H1 (cell line): Measurements from ENCODE around the gene PTPRF. TPM values are rescaled to one million over a fixed set of nuclear protein-coding genes. Genes with fewer than 3 reads are reported as not detected.

Experiments used
- CTCF ChIA-PET: fragments of 300-600 bp; sonication (Branson Sonifier 250); formaldehyde crosslinking; loops from one replicate; lab custom pipeline; 2021; ENCODE audit not compliant: partially characterized antibody; lab: Charles Lee
- POLR2A ChIA-PET: fragments of 300-600 bp; sonication (Branson Sonifier 250); formaldehyde crosslinking; loops from one replicate; lab custom pipeline; 2021; ENCODE audit warnings: inconsistent platforms; ENCODE audit not compliant: partially characterized antibody; lab: Charles Lee
- DNase-seq, 2 experiments: peaks; one replicate each; pipeline versions ENCODE4 v3.0.0 to v3.0.0-alpha.2; 2010 to 2022; ENCODE audit warnings: low spot score in 2 of 2, low read depth in 1 of 2, mixed read lengths in 1 of 2
- FAIRE-seq: peaks from 2 replicates; lab custom pipeline; 2011; peaks lifted over from hg19 to GRCh38; lab: Jason Lieb, UNC
- H2AFZ ChIP-seq: 2 replicates; pipeline ENCODE4 v1.8.1; 2012; ENCODE audit warnings: low read length, inconsistent platforms
- H2AK5ac ChIP-seq: 2 replicates; pipeline ENCODE4 v1.6.1; 2013; ENCODE audit warnings: low read depth, low read length
- H2BK120ac ChIP-seq: replicated peaks from 2 replicates; pipeline ENCODE3; 2013; ENCODE audit warnings: low read depth, low read length, inconsistent platforms
- H2BK12ac ChIP-seq: 2 replicates; pipeline ENCODE4 v1.6.1; 2013; ENCODE audit warnings: low read depth, low read length
- H2BK15ac ChIP-seq: 2 replicates; pipeline ENCODE4 v1.6.1; 2013; ENCODE audit warnings: low read length
- H2BK20ac ChIP-seq: 2 replicates; pipeline ENCODE4 v1.6.1; 2013; ENCODE audit warnings: low read length
- H2BK5ac ChIP-seq: 2 replicates; pipeline ENCODE4 v1.6.1; 2013; ENCODE audit warnings: low read depth, low read length
- H3K14ac ChIP-seq: 2 replicates; pipeline ENCODE4 v1.6.1; 2013; ENCODE audit warnings: inconsistent platforms; ENCODE audit not compliant: insufficient read length
- H3K18ac ChIP-seq: 2 replicates; pipeline ENCODE4 v1.6.1; 2013; ENCODE audit warnings: low read length; ENCODE audit errors: extremely low read depth
- H3K23ac ChIP-seq: 2 replicates; pipeline ENCODE4 v1.6.1; 2013; ENCODE audit warnings: inconsistent platforms; ENCODE audit not compliant: insufficient read length
- H3K23me2 ChIP-seq: 2 replicates; pipeline ENCODE4 v1.6.1; 2013; ENCODE audit warnings: low read depth, low read length
- H3K27ac ChIP-seq: 2 replicates; pipeline ENCODE4 v1.6.1; 2011; ENCODE audit warnings: low read depth, low read length, inconsistent platforms
- H3K27me3 ChIP-seq, 4 experiments: replicated peaks in 1 of 4; 1 replicate in 1 of 4; 2 replicates in 3 of 4; pipeline versions ENCODE4 v1.6.1 to v1.8.1; 2011 to 2013; ENCODE audit warnings: low read length in 3 of 4, mild to moderate bottlenecking in 3 of 4, inconsistent platforms in 2 of 4, mixed read lengths in 2 of 4, moderate library complexity in 1 of 4; ENCODE audit not compliant: control insufficient read depth in 3 of 4, insufficient read depth in 3 of 4; ENCODE audit errors: extremely low read depth in 1 of 4
- H3K36me3 ChIP-seq, 4 experiments: 2 replicates each; pipeline versions ENCODE4 v1.6.1 to v1.8.1; 2011 to 2013; ENCODE audit warnings: mild to moderate bottlenecking in 4 of 4, low read length in 3 of 4, moderate library complexity in 2 of 4, control low read depth in 1 of 4, inconsistent platforms in 1 of 4; ENCODE audit not compliant: insufficient read depth in 4 of 4, control insufficient read depth in 2 of 4
- H3K4ac ChIP-seq: replicated peaks from 2 replicates; pipeline ENCODE3; 2013; ENCODE audit warnings: low read length, low read depth, mixed read lengths, inconsistent platforms; ENCODE audit not compliant: insufficient read length
- H3K4me1 ChIP-seq, 4 experiments: replicated peaks in 1 of 4; 1 replicate in 1 of 4; 2 replicates in 3 of 4; pipeline versions ENCODE4 v1.6.1 to v1.8.1; 2011 to 2013; ENCODE audit warnings: low read length in 3 of 4, inconsistent platforms in 2 of 4, mixed read lengths in 1 of 4; ENCODE audit not compliant: insufficient read depth in 4 of 4, control insufficient read depth in 3 of 4
- H3K4me2 ChIP-seq, 2 experiments: 2 replicates each; pipeline versions ENCODE4 v1.6.1 to v1.8.1; 2011 to 2013; ENCODE audit warnings: low read depth in 2 of 2, low read length in 2 of 2, control low read depth in 1 of 2, inconsistent platforms in 1 of 2, mild to moderate bottlenecking in 1 of 2; ENCODE audit not compliant: insufficient read depth in 1 of 2
- H3K4me3 ChIP-seq, 4 experiments: fragments of 200-600, 300-600 bp in 1 of 4; sonication (generic), shearing (Covaris generic), sonication (Bioruptor Twin) in 1 of 4; 2 replicates each; pipeline versions ENCODE4 v1.5.1 to v1.8.1; 2011 to 2016; ENCODE audit warnings: low read length in 4 of 4, low read depth in 3 of 4, control low read depth in 2 of 4, inconsistent platforms in 2 of 4, mild to moderate bottlenecking in 2 of 4, mixed read lengths in 1 of 4, moderate library complexity in 1 of 4; ENCODE audit not compliant: insufficient read depth in 2 of 4; ENCODE audit errors: extremely low read depth in 1 of 4
- H3K56ac ChIP-seq: replicated peaks from 2 replicates; pipeline ENCODE3; 2013; ENCODE audit warnings: low read depth, mild to moderate bottlenecking, mixed read lengths, low read length, inconsistent platforms; ENCODE audit not compliant: insufficient read length
- H3K79me1 ChIP-seq: 2 replicates; pipeline ENCODE4 v1.6.1; 2013; ENCODE audit warnings: low read depth, low read length, control low read depth
- H3K79me2 ChIP-seq, 2 experiments: 2 replicates each; pipeline versions ENCODE4 v1.6.1 to v1.8.1; 2012 to 2013; ENCODE audit warnings: low read length in 2 of 2, mild to moderate bottlenecking in 2 of 2, inconsistent platforms in 1 of 2; ENCODE audit not compliant: insufficient read depth in 2 of 2, control insufficient read depth in 1 of 2
- H3K9ac ChIP-seq, 4 experiments: replicated peaks in 1 of 4; 1 replicate in 1 of 4; 2 replicates in 3 of 4; pipeline versions ENCODE4 v1.6.1 to v1.8.1; 2011 to 2013; ENCODE audit warnings: low read depth in 3 of 4, low read length in 3 of 4, control low read depth in 2 of 4, mild to moderate bottlenecking in 2 of 4, moderate library complexity in 2 of 4, inconsistent platforms in 1 of 4; ENCODE audit errors: extremely low read depth in 1 of 4
- H3K9me3 ChIP-seq, 2 experiments: 2 replicates each; pipeline versions ENCODE4 v1.6.1 to v1.8.1; 2012 to 2013; ENCODE audit warnings: mild to moderate bottlenecking in 2 of 2, moderate library complexity in 2 of 2, control low read depth in 1 of 2, inconsistent platforms in 1 of 2, low read depth in 1 of 2, low read length in 1 of 2, mixed read lengths in 1 of 2; ENCODE audit not compliant: insufficient read depth in 2 of 2
- H4K20me1 ChIP-seq, 2 experiments: replicated peaks in 1 of 2; 2 replicates each; pipeline versions ENCODE3 to v1.8.1; 2011 to 2013; ENCODE audit warnings: inconsistent platforms in 2 of 2, low read length in 2 of 2, mild to moderate bottlenecking in 1 of 2; ENCODE audit not compliant: insufficient read depth in 2 of 2, control insufficient read depth in 1 of 2
- H4K5ac ChIP-seq: 2 replicates; pipeline ENCODE4 v1.6.1; 2013; ENCODE audit warnings: low read length, low read depth, mixed read lengths, inconsistent platforms; ENCODE audit not compliant: insufficient read length
- H4K8ac ChIP-seq: 2 replicates; pipeline ENCODE4 v1.8.0; 2013; ENCODE audit warnings: mild to moderate bottlenecking, moderate library complexity, low read length, inconsistent platforms; ENCODE audit not compliant: insufficient read depth; ENCODE audit errors: extremely low read depth
- H4K91ac ChIP-seq: replicated peaks from 2 replicates; pipeline ENCODE3; 2013; ENCODE audit warnings: low read length, mixed read lengths, inconsistent platforms; ENCODE audit not compliant: insufficient read length
- BRCA1 ChIP-seq: IDR thresholded peaks from 2 replicates; pipeline ENCODE4 v1.6.1; 2012; ENCODE audit warnings: low read depth, low read length, improper control_type of control experiment
- CTBP2 ChIP-seq: IDR thresholded peaks from 2 replicates; pipeline ENCODE4 v1.7.0; 2011; ENCODE audit warnings: borderline replicate concordance, mild to moderate bottlenecking, moderate library complexity, mixed read lengths, low read length; ENCODE audit not compliant: insufficient read depth, insufficient read length
- FOSL1 ChIP-seq: IDR thresholded peaks from 2 replicates; pipeline ENCODE4 v1.6.1; 2011; ENCODE audit warnings: mild to moderate bottlenecking, low read depth, low read length, moderate library complexity; ENCODE audit not compliant: insufficient read depth
- HDAC2 ChIP-seq, 2 experiments: fragments of 300-600 bp in 1 of 2; sonication (generic) in 1 of 2; IDR thresholded peaks; 2 replicates each; pipeline ENCODE4 v1.6.1; 2011 to 2012; ENCODE audit warnings: low read depth in 2 of 2, low read length in 2 of 2, mild to moderate bottlenecking in 2 of 2, moderate library complexity in 2 of 2, borderline replicate concordance in 1 of 2, inconsistent platforms in 1 of 2
- JUN ChIP-seq: IDR thresholded peaks from 2 replicates; pipeline ENCODE4 v1.6.1; 2011; ENCODE audit warnings: low read depth, mild to moderate bottlenecking, improper control_type of control experiment, low read length
- KDM4A ChIP-seq: IDR thresholded peaks from one replicate; pipeline ENCODE4 v1.7.1; 2012; ENCODE audit warnings: low read depth, mild to moderate bottlenecking, moderate library complexity, low read length, inconsistent platforms; ENCODE audit not compliant: severe bottlenecking
- NANOG ChIP-seq: IDR thresholded peaks from 2 replicates; pipeline ENCODE4 v1.6.1; 2011; ENCODE audit warnings: low read length, low read depth, mild to moderate bottlenecking, inconsistent platforms; ENCODE audit not compliant: insufficient read depth, poor library complexity, severe bottlenecking
- PHF8 ChIP-seq: fragments of 200-600 bp; sonication (generic); conservative IDR thresholded peaks from 2 replicates; pipeline ENCODE4 v1.7.1; 2012; ENCODE audit warnings: low read depth, mild to moderate bottlenecking, inconsistent platforms, low read length, moderate library complexity
- RAD21 ChIP-seq, 2 experiments: IDR thresholded peaks in 1 of 2; conservative IDR thresholded peaks in 1 of 2; 2 replicates each; pipeline ENCODE4 v1.6.1; 2011; ENCODE audit warnings: low read depth in 2 of 2, low read length in 2 of 2, improper control_type of control experiment in 1 of 2, inconsistent platforms in 1 of 2, mild to moderate bottlenecking in 1 of 2, moderate library complexity in 1 of 2
- TCF12 ChIP-seq: IDR thresholded peaks from 2 replicates; pipeline ENCODE4 v1.6.1; 2011; ENCODE audit warnings: low read depth, mild to moderate bottlenecking, low read length
- TEAD4 ChIP-seq: IDR thresholded peaks from 2 replicates; pipeline ENCODE4 v1.6.1; 2012; ENCODE audit warnings: low read depth, low read length, inconsistent platforms, mixed read lengths
- WGBS, 2 experiments: shearing (Covaris generic) in 1 of 2; methylation state at CpG; one replicate each; pipeline versions ENCODE4 v1.1.6 to v1.1.7; 2013 to 2015; ENCODE audit warnings: low lambda C conversion rate in 2 of 2, mixed read lengths in 2 of 2, inconsistent platforms in 1 of 2, low coverage in 1 of 2, missing lambda C conversion rate in 1 of 2; ENCODE audit not compliant: insufficient replicate concordance in 2 of 2, insufficient coverage in 1 of 2, insufficient read length in 1 of 2; ENCODE audit errors: extremely low coverage in 1 of 2, missing lambda C conversion rate in 1 of 2; 5-methylcytosine and 5-hydroxymethylcytosine counted together
- polyA plus RNA-seq, 7 experiments: library from polyadenylated mRNA; depleted of rRNA in 3 of 7; stranded (reverse) in 5 of 7; unstranded in 2 of 7; fragments of >200 nt in 5 of 7; fragments of 200-250 nt in 2 of 7; gene quantifications; 1 replicate in 5 of 7; 2 replicates in 1 of 7; 4 replicates in 1 of 7; pipeline versions ENCODE4 v1.2.1 to v1.2.3, GENCODE V29; 2011 to 2013; ENCODE audit warnings: missing spikeins in 2 of 7, mixed read lengths in 2 of 7
- total RNA-seq: library from RNA; stranded (reverse); fragmentation: NEBNext Ultra II Directional; extraction: Animal tissue kit (Norgen Biotek cat#: 25700); gene quantifications from 2 replicates; pipeline ENCODE4 v1.2.1, GENCODE V29; 2021

PTPRF gene
- total and polyA plus RNA-seq, 2 of the 8 experiments (the other 6 are each of a cell fraction or from before 2014, with no cell fraction given) = 136 to 231 TPM

DNA sequence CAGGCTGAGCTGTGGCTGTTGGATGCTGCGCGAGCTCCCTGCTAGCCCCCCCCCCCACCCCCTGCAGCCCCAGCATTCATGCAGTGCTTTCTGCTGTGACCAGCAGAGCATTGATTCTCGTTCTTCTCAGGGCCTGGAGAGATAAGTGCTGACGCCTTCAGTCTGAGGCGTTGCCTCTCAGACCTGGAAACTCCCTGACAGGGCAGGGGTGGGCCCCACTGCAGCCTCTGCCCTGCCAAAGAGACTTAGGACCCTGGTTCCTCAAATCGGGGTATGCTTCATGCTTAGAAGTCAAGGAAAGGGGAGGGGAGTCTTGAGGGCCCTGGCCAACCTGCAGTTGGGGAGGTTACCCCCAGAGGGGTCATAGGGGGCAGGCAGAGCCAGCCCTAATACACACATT lies 38.5 kb downstream of the PTPRF start:
- Histone ChIP-seq H2AFZ (no peak overlapping the region), H3K27ac (no peak overlapping the region), H3K23ac (no peak overlapping the region), H4K91ac (no peak overlapping the region), H3K4me3 (no peak overlapping the region), H4K20me1 (peaks cover 16 to 19% of the 10 kb centered on the region in 2 experiments), H2AK5ac (no peak overlapping the region), H4K8ac (no peak overlapping the region)
- TF ChIP-seq TEAD4 (no peak), KDM4A (no peak), RAD21 (IDR thresholded peaks at IDR 0.05 in 1 of 2, conservative IDR thresholded peaks at IDR 0.05 in 1 of 2; ENCODE audit: low read depth in 2 of 2, low read length in 2 of 2) (no peak), BRCA1 (no peak), PHF8 (no peak), JUN (no peak), FOSL1 (no peak), CTBP2 (no peak), HDAC2 (IDR thresholded peaks at IDR 0.05; ENCODE audit: borderline replicate concordance in 1 of 2, low read depth in 2 of 2, low read length in 2 of 2) (no peak), TCF12 (no peak), NANOG (no peak)
- TF ChIP-seq, all 59 proteins: peak for 0
- POLR2A ChIA-PET = interaction anchor here (0.9 to 4.1 kb wide), 7 partner anchors 11 to 120 kb away, joined by 3 to 15 read pairs (median 4); no protein-coding TSS in a partner anchor
- Histone ChIP-seq H2BK20ac (no peak overlapping the region), H3K23me2 (peaks cover 4% of the 10 kb centered on the region; the same call in 1 of the 2 replicates), H3K79me2 (peaks cover 0 to 3% of the 10 kb centered on the region in 2 experiments; a peak in 1 of 4 replicates), H2BK12ac (no peak overlapping the region), H3K9me3 (no peaks in the 10 kb centered on the region), H3K14ac (no peak overlapping the region), H2BK120ac (no peak overlapping the region), H3K4me1 (peaks cover 0 to 16% (median 12%) of the 10 kb centered on the region in 4 experiments; a peak in 6 of 7 replicates), H3K27me3 (no peaks in the 10 kb centered on the region), H3K56ac (no peak overlapping the region), H3K4me2 (no peak overlapping the region), H3K4ac (no peak overlapping the region), H2BK15ac (no peak overlapping the region), H2BK5ac (no peak overlapping the region), H3K18ac (no peak overlapping the region), H3K36me3 (peaks cover 4 to 23% (median 8%) of the 10 kb centered on the region in 4 experiments; a peak in 5 of 8 replicates), H3K79me1 (peaks cover 4% of the 10 kb centered on the region; the same call in 1 of the 2 replicates), H3K9ac (no peak overlapping the region), H4K5ac (no peak overlapping the region)
- 91% methylated on average over 6 of the region's 6 CpGs; no CpG with 5 or more reads in 1 of the 2 experiments for WGBS, 2 experiments
- no peak for DNase-seq
- CTCF ChIA-PET = interaction anchor here (0.9 to 8.3 kb wide), 8 partner anchors 9 to 41 kb away, joined by 3 to 68 read pairs (median 6); partner anchors contain the start of gene PTPRF
- FAIRE-seq = no peak
